Measurements from ENCODE around the gene RREB1. TPM values are rescaled to one million over a fixed set of nuclear protein-coding genes. Genes with fewer than 3 reads are reported as not detected.
"Not testable (repeated sequence)": the region's sequence is repeated elsewhere in the genome, so short reads cannot be mapped to it uniquely, and the experiment has no call there.

The RREB1 gene
- total RNA-seq, 1 donor from 2014 or later = 16.6 TPM

DNA sequence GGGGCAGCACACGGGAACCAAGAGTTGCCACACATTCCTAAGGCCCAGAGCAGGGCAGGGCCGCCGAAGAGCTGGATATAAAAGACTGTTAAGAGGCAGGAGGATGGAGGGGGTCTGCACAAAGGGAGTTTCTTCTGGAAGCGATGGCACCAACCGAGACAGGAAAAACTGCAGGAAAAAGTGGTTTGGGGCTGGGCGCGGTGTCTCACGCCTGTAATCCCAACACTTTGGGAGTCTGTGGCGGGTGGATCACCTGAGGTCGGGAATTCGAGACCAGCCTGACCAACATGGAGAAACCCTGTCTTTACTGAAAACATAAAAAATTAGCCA, 163.4 kb downstream of the RREB1 start:
- TF ChIP-seq, protein P1, sequence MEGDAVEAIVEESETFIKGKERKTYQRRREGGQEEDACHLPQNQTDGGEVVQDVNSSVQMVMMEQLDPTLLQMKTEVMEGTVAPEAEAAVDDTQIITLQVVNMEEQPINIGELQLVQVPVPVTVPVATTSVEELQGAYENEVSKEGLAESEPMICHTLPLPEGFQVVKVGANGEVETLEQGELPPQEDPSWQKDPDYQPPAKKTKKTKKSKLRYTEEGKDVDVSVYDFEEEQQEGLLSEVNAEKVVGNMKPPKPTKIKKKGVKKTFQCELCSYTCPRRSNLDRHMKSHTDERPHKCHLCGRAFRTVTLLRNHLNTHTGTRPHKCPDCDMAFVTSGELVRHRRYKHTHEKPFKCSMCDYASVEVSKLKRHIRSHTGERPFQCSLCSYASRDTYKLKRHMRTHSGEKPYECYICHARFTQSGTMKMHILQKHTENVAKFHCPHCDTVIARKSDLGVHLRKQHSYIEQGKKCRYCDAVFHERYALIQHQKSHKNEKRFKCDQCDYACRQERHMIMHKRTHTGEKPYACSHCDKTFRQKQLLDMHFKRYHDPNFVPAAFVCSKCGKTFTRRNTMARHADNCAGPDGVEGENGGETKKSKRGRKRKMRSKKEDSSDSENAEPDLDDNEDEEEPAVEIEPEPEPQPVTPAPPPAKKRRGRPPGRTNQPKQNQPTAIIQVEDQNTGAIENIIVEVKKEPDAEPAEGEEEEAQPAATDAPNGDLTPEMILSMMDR (IDR thresholded peaks at IDR 0.05; ENCODE audit: insufficient read depth, low read length, severe bottlenecking) = no peak
- H3K27me3 ChIP-seq (ENCODE audit: control insufficient read depth, insufficient read depth, low read length) = no peaks in the 10 kb centered on the region
- DNase-seq (ENCODE audit: low read depth) = no peak
- H3K4me3 ChIP-seq (ENCODE audit: low read depth, low read length) = no peak overlapping the region
- no peaks in the 10 kb centered on the region for H3K36me3 ChIP-seq (ENCODE audit: control insufficient read depth, insufficient read depth, low read length)
- no peak for FAIRE-seq

DNA sequence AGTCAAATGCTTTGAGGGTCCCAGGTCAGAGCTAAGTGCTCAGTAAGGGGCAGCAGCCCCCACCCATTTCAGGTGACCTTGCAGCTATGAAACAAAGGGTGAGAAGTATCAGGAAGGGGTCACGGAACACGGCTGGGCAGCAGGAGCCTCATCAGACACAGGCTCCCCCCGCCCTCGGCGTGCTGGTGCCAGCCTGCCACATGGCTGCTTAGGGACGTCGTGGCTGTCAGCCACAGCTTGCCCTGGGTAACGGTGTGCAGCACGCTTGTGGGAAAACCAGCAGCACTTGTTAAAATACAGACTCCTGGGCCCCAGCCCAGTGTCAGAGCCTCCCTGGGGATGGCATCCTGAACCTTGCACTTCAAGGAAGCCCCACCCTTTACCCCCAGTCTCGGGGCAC, 165.9 kb downstream of the RREB1 start:
- DNase-seq (ENCODE audit: low read depth) (no peak), FAIRE-seq (no peak)
- Histone ChIP-seq H3K36me3 (ENCODE audit: control insufficient read depth, insufficient read depth, low read length) (no peaks in the 10 kb centered on the region), H3K4me3 (ENCODE audit: low read depth, low read length) (no peak overlapping the region), H3K27me3 (ENCODE audit: control insufficient read depth, insufficient read depth, low read length) (no peaks in the 10 kb centered on the region)
- TF ChIP-seq, protein P1 (IDR thresholded peaks at IDR 0.05; ENCODE audit: insufficient read depth, low read length, severe bottlenecking) = no peak

DNA sequence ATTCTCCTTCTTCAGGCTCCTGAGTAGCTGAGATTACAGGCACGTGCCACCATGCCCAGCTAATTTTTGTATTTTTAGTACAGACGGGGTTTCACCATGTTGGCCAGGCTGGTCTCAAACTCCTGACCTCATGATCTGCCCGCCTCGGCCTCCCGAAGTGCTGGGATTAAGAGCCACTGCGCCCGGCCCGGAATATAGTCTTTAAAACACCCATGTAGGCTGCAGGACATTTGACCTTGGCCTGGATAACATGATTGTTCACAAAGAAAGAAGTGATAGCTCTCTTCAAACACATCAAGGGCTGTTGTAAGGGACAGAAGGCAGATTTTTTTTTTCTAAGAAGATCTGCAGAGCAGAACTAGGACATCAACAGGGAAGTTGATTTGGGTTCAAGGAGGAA, 166.8 kb downstream of the RREB1 start:
- H3K36me3 ChIP-seq (ENCODE audit: control insufficient read depth, insufficient read depth, low read length); H3K4me3 ChIP-seq (ENCODE audit: low read depth, low read length); DNase-seq (ENCODE audit: low read depth); FAIRE-seq; H3K27me3 ChIP-seq (ENCODE audit: control insufficient read depth, insufficient read depth, low read length): not testable (repeated sequence)

DNA sequence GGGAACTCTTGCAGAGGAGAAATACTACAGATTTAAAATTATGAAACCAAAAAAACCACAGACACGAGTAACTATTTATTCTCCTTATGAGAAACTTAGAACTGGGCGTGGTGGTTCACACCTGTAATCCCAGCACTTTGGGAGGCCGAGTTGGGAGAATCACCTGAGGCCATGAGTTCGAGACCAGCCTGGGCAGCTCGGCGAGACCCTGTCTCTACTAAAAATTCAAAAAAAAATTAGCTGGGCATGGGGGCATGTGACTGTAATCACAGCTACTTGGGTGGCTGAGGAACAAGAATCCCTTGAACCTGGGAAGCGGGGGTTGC, 168.4 kb downstream of the RREB1 start:
- Histone ChIP-seq H3K36me3 (ENCODE audit: control insufficient read depth, insufficient read depth, low read length) (no peaks in the 10 kb centered on the region), H3K4me3 (ENCODE audit: low read depth, low read length) (no peak overlapping the region), H3K27me3 (ENCODE audit: control insufficient read depth, insufficient read depth, low read length) (no peaks in the 10 kb centered on the region)
- TF ChIP-seq, protein P1 (IDR thresholded peaks at IDR 0.05; ENCODE audit: insufficient read depth, low read length, severe bottlenecking) = no peak
- DNase-seq (ENCODE audit: low read depth) = no peak
- FAIRE-seq = no peak

DNA sequence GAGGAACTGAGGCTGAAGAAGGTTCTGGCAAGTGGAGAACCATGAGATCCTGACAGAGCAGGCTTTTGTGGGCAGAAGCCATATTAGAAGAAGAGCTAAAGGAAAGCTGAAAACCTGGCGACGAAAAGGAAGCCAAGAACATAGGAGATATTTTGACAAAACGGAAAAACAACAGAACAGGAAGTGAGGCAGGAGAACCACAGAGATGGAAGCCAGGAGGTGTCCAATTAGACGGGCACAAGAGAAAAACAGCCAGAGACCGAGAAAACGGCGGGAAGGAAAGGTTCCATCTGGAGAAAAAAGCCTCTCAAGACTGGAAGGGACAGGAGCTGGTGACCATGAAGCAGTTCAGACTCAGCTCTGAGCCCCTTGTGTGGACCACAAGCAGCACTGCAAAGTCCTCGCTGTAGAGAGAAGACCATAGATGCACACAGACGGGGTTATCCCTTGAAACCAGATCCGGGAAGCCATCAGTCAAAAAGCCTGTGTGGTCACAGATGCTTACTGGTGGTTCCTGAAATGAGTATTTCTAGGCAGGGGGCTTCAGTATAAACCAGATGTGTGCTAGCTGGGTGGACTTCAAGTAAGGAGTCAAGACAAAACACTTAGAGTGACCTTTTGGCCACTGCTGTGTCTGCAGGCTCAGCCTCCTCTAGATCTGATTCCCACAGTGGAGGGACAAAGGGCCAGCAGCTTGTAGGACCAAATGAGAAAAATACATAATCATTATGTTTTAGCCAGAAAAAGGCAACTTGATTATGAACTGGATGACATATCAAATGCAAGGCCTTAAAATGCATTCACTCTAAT, 174.5 kb downstream of the RREB1 start:
- no peaks in the 10 kb centered on the region for H3K27me3 ChIP-seq (ENCODE audit: control insufficient read depth, insufficient read depth, low read length)
- no peak overlapping the region for H3K4me3 ChIP-seq (ENCODE audit: low read depth, low read length)
- TF ChIP-seq, protein P1 (IDR thresholded peaks at IDR 0.05; ENCODE audit: insufficient read depth, low read length, severe bottlenecking) = no peak
- no peaks in the 10 kb centered on the region for H3K36me3 ChIP-seq (ENCODE audit: control insufficient read depth, insufficient read depth, low read length)
- FAIRE-seq (no peak), DNase-seq (ENCODE audit: low read depth) (no peak)

DNA sequence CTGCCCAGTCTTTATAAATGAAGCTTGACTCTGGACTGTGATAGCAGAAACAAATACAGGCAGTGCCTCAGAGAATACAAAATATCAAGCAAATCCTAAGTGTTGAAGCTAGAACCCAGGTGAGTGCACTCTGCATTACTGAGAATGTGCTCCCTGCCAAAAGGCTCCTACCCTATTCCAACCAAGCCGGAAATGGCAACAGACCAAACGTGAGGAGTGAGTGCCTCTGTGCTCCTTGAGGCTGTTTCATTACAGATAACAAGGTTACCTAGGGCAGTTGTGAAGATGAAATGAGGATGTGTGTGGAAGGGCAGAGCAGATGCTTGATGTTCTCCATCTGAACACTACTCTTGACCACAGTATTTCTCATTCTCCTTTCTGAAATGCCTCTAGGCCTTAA, 175.9 kb downstream of the RREB1 start:
- no peaks in the 10 kb centered on the region for H3K27me3 ChIP-seq (ENCODE audit: control insufficient read depth, insufficient read depth, low read length)
- H3K36me3 ChIP-seq (ENCODE audit: control insufficient read depth, insufficient read depth, low read length) = peaks cover 1% of the 10 kb centered on the region
- DNase-seq (ENCODE audit: low read depth) (no peak), FAIRE-seq (no peak)
- no peak overlapping the region for H3K4me3 ChIP-seq (ENCODE audit: low read depth, low read length)
- TF ChIP-seq, protein P1 (IDR thresholded peaks at IDR 0.05; ENCODE audit: insufficient read depth, low read length, severe bottlenecking) = no peak

Measured in bronchial epithelial cell (primary cell).